ENCODE measurements around the gene SNUPN. TPM values are rescaled to one million over a fixed set of nuclear protein-coding genes. Genes with fewer than 3 reads are reported as not detected.

Gene SNUPN
- total and polyA plus RNA-seq, 2 of the 8 experiments (the other 6 are each of a cell fraction or from before 2014, with no cell fraction given) = 13.3 to 28.2 TPM

DNA sequence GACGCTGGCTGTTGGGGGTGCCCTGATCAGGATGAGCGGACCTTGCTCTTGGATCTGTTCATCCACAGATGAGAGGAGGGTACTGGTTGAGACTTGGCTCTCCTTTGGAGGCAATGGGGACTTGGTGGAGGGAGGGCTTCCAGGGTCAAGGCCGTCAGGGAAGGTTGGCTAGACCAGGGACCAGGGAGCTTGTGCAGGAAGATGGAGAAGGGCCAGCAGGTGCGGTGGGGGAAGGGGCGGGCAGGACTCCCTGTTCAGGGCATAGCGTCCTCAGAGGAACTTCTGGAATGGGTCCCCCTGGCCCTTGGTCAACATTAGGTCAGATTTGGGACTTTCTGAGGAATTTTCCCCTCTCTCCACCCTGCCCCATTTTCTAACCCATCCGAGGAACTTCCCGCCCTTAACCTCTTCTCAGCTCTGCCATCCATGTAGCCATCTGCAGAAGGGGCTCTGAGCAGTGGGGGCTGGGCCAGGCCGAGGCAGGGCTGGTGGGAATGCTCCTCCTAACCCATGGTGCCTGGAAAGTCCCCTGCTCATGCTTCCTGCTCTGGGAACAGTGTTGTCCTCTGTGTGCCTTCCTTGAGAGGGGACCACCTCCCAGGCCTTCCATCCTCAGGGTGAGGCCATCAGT is 33.7 kb upstream of the SNUPN start:
- peaks cover 0 to 6% (median 2%) of the 10 kb centered on the region in 4 experiments; a peak in 2 of 7 replicates for H3K4me1 ChIP-seq (replicated peaks in 1 of 4; ENCODE audit: control insufficient read depth in 3 of 4, insufficient read depth in 4 of 4, low read length in 3 of 4)
- no peak overlapping the region for H2BK12ac ChIP-seq (ENCODE audit: low read depth, low read length)
- H3K23me2 ChIP-seq (ENCODE audit: low read depth, low read length) = no peaks in the 10 kb centered on the region; the same call in 1 of the 2 replicates
- peaks cover 5 to 23% of the 10 kb centered on the region in 2 experiments for H4K20me1 ChIP-seq (replicated peaks in 1 of 2; ENCODE audit: control insufficient read depth in 1 of 2, insufficient read depth in 2 of 2, low read length in 2 of 2)
- no peak overlapping the region for H4K8ac ChIP-seq (ENCODE audit: extremely low read depth, insufficient read depth, low read length)
- ChIA-PET CTCF (ENCODE audit: partially characterized antibody) (interaction anchor here (1.0 to 1.9 kb wide), 4 partner anchors 12 to 25 kb away, joined by 3 to 4 read pairs (median 3); no protein-coding TSS in a partner anchor), POLR2A (ENCODE audit: partially characterized antibody) (interaction anchor here (0.9 to 1.2 kb wide), 3 partner anchors 10 to 22 kb away, joined by 3 to 5 read pairs (median 3); partner anchors contain the start of gene SNX33)
- H3K79me2 ChIP-seq (ENCODE audit: control insufficient read depth in 1 of 2, insufficient read depth in 2 of 2, low read length in 2 of 2) = peaks cover 0 to 15% of the 10 kb centered on the region in 2 experiments; a peak in 1 of 4 replicates
- H4K91ac ChIP-seq (replicated peaks; ENCODE audit: insufficient read length, low read length) = no peak overlapping the region
- H2BK5ac ChIP-seq (ENCODE audit: low read depth, low read length) = no peak overlapping the region
- DNase-seq (ENCODE audit: low read depth in 1 of 2, low spot score in 2 of 2) (no peak), FAIRE-seq (no peak)
- no peak overlapping the region for H3K27ac ChIP-seq (ENCODE audit: low read depth, low read length)
- H3K27me3 ChIP-seq (replicated peaks in 1 of 4; ENCODE audit: control insufficient read depth in 3 of 4, extremely low read depth in 1 of 4, insufficient read depth in 3 of 4, low read length in 3 of 4) = peaks cover 0 to 3% (median 0%) of the 10 kb centered on the region in 4 experiments; a peak in 1 of 7 replicates
- no peak overlapping the region for H3K18ac ChIP-seq (ENCODE audit: extremely low read depth, low read length)
- H2BK20ac ChIP-seq (ENCODE audit: low read length) = no peak overlapping the region
- no peak overlapping the region for H2AFZ ChIP-seq (ENCODE audit: low read length)
- H3K4me2 ChIP-seq (ENCODE audit: insufficient read depth in 1 of 2, low read depth in 2 of 2, low read length in 2 of 2) = no peak overlapping the region
- peaks cover 7% of the 10 kb centered on the region for H3K79me1 ChIP-seq (ENCODE audit: low read depth, low read length)
- no peak overlapping the region for H2AK5ac ChIP-seq (ENCODE audit: low read depth, low read length)
- no peak overlapping the region for H3K56ac ChIP-seq (replicated peaks; ENCODE audit: insufficient read length, low read depth, low read length)
- H3K23ac ChIP-seq (ENCODE audit: insufficient read length) = no peak overlapping the region
- H2BK15ac ChIP-seq (ENCODE audit: low read length) = no peak overlapping the region
- no peak overlapping the region for H4K5ac ChIP-seq (ENCODE audit: insufficient read length, low read depth, low read length)
- H3K4me3 ChIP-seq (ENCODE audit: extremely low read depth in 1 of 4, insufficient read depth in 2 of 4, low read depth in 3 of 4, low read length in 4 of 4) = no peak overlapping the region
- H3K14ac ChIP-seq (ENCODE audit: insufficient read length) = no peak overlapping the region
- H3K9ac ChIP-seq (replicated peaks in 1 of 4; ENCODE audit: extremely low read depth in 1 of 4, low read depth in 3 of 4, low read length in 3 of 4) = no peak overlapping the region
- WGBS, 2 experiments (ENCODE audit: extremely low coverage in 1 of 2, insufficient coverage in 1 of 2, insufficient read length in 1 of 2, insufficient replicate concordance in 2 of 2, low coverage in 1 of 2, low lambda C conversion rate in 2 of 2, missing lambda C conversion rate in 1 of 2) = 90% methylated on average over 9 of the region's 9 CpGs; no CpG with 5 or more reads in 1 of the 2 experiments
- 0 out of 8 replicates have a peak, but pooled peaks cover 0 to 4% (median 0%) of the 10 kb centered on the region in 4 experiments for H3K36me3 ChIP-seq (ENCODE audit: control insufficient read depth in 2 of 4, insufficient read depth in 4 of 4, low read length in 3 of 4)
- TF ChIP-seq RNF2 (IDR thresholded peaks at IDR 0.05; ENCODE audit: borderline replicate concordance, low read depth, low read length, missing control alignments, poor library complexity, severe bottlenecking) = no peak
- TF ChIP-seq JUN (IDR thresholded peaks at IDR 0.05; ENCODE audit: low read depth, low read length) = no peak
- no peak for TF ChIP-seq HDAC2 (IDR thresholded peaks at IDR 0.05; ENCODE audit: borderline replicate concordance in 1 of 2, low read depth in 2 of 2, low read length in 2 of 2)
- TF ChIP-seq EP300 (IDR thresholded peaks at IDR 0.05; ENCODE audit: borderline replicate concordance in 1 of 2, low read depth in 2 of 2, low read length in 2 of 2) = no peak
- H3K9me3 ChIP-seq (ENCODE audit: insufficient read depth in 2 of 2, low read depth in 1 of 2, low read length in 1 of 2) = no peaks in the 10 kb centered on the region
- H3K4ac ChIP-seq (replicated peaks; ENCODE audit: insufficient read length, low read depth, low read length) = no peak overlapping the region
- no peak overlapping the region for H2BK120ac ChIP-seq (replicated peaks; ENCODE audit: low read depth, low read length)

Measured in H1 (cell line).